H1 (cell line): ENCODE results near the gene KLHDC8A. TPM values are rescaled to one million over a fixed set of nuclear protein-coding genes. Genes with fewer than 3 reads are reported as not detected.
A peak's percentile ranks its signal among the peaks of the same experiment; 100 is the strongest.

Experiments used
- CTCF ChIA-PET: fragments of 300-600 bp; sonication (Branson Sonifier 250); formaldehyde crosslinking; loops from one replicate; lab custom pipeline; 2021; ENCODE audit not compliant: partially characterized antibody; lab: Charles Lee
- POLR2A ChIA-PET: fragments of 300-600 bp; sonication (Branson Sonifier 250); formaldehyde crosslinking; loops from one replicate; lab custom pipeline; 2021; ENCODE audit warnings: inconsistent platforms; ENCODE audit not compliant: partially characterized antibody; lab: Charles Lee
- DNase-seq, 2 experiments: peaks; one replicate each; pipeline versions ENCODE4 v3.0.0 to v3.0.0-alpha.2; 2010 to 2022; ENCODE audit warnings: low spot score in 2 of 2, low read depth in 1 of 2, mixed read lengths in 1 of 2
- FAIRE-seq: peaks from 2 replicates; lab custom pipeline; 2011; peaks lifted over from hg19 to GRCh38; lab: Jason Lieb, UNC
- H2AFZ ChIP-seq: 2 replicates; pipeline ENCODE4 v1.8.1; 2012; ENCODE audit warnings: low read length, inconsistent platforms
- H2AK5ac ChIP-seq: 2 replicates; pipeline ENCODE4 v1.6.1; 2013; ENCODE audit warnings: low read depth, low read length
- H2BK120ac ChIP-seq: replicated peaks from 2 replicates; pipeline ENCODE3; 2013; ENCODE audit warnings: low read depth, low read length, inconsistent platforms
- H2BK12ac ChIP-seq: 2 replicates; pipeline ENCODE4 v1.6.1; 2013; ENCODE audit warnings: low read depth, low read length
- H2BK15ac ChIP-seq: 2 replicates; pipeline ENCODE4 v1.6.1; 2013; ENCODE audit warnings: low read length
- H2BK20ac ChIP-seq: 2 replicates; pipeline ENCODE4 v1.6.1; 2013; ENCODE audit warnings: low read length
- H2BK5ac ChIP-seq: 2 replicates; pipeline ENCODE4 v1.6.1; 2013; ENCODE audit warnings: low read depth, low read length
- H3K14ac ChIP-seq: 2 replicates; pipeline ENCODE4 v1.6.1; 2013; ENCODE audit warnings: inconsistent platforms; ENCODE audit not compliant: insufficient read length
- H3K18ac ChIP-seq: 2 replicates; pipeline ENCODE4 v1.6.1; 2013; ENCODE audit warnings: low read length; ENCODE audit errors: extremely low read depth
- H3K23ac ChIP-seq: 2 replicates; pipeline ENCODE4 v1.6.1; 2013; ENCODE audit warnings: inconsistent platforms; ENCODE audit not compliant: insufficient read length
- H3K23me2 ChIP-seq: 2 replicates; pipeline ENCODE4 v1.6.1; 2013; ENCODE audit warnings: low read depth, low read length
- H3K27ac ChIP-seq: 2 replicates; pipeline ENCODE4 v1.6.1; 2011; ENCODE audit warnings: low read depth, low read length, inconsistent platforms
- H3K27me3 ChIP-seq, 4 experiments: replicated peaks in 1 of 4; 1 replicate in 1 of 4; 2 replicates in 3 of 4; pipeline versions ENCODE4 v1.6.1 to v1.8.1; 2011 to 2013; ENCODE audit warnings: low read length in 3 of 4, mild to moderate bottlenecking in 3 of 4, inconsistent platforms in 2 of 4, mixed read lengths in 2 of 4, moderate library complexity in 1 of 4; ENCODE audit not compliant: control insufficient read depth in 3 of 4, insufficient read depth in 3 of 4; ENCODE audit errors: extremely low read depth in 1 of 4
- H3K36me3 ChIP-seq, 4 experiments: 2 replicates each; pipeline versions ENCODE4 v1.6.1 to v1.8.1; 2011 to 2013; ENCODE audit warnings: mild to moderate bottlenecking in 4 of 4, low read length in 3 of 4, moderate library complexity in 2 of 4, control low read depth in 1 of 4, inconsistent platforms in 1 of 4; ENCODE audit not compliant: insufficient read depth in 4 of 4, control insufficient read depth in 2 of 4
- H3K4ac ChIP-seq: replicated peaks from 2 replicates; pipeline ENCODE3; 2013; ENCODE audit warnings: low read length, low read depth, mixed read lengths, inconsistent platforms; ENCODE audit not compliant: insufficient read length
- H3K4me1 ChIP-seq, 4 experiments: replicated peaks in 1 of 4; 1 replicate in 1 of 4; 2 replicates in 3 of 4; pipeline versions ENCODE4 v1.6.1 to v1.8.1; 2011 to 2013; ENCODE audit warnings: low read length in 3 of 4, inconsistent platforms in 2 of 4, mixed read lengths in 1 of 4; ENCODE audit not compliant: insufficient read depth in 4 of 4, control insufficient read depth in 3 of 4
- H3K4me2 ChIP-seq, 2 experiments: 2 replicates each; pipeline versions ENCODE4 v1.6.1 to v1.8.1; 2011 to 2013; ENCODE audit warnings: low read depth in 2 of 2, low read length in 2 of 2, control low read depth in 1 of 2, inconsistent platforms in 1 of 2, mild to moderate bottlenecking in 1 of 2; ENCODE audit not compliant: insufficient read depth in 1 of 2
- H3K4me3 ChIP-seq, 4 experiments: fragments of 200-600, 300-600 bp in 1 of 4; sonication (generic), shearing (Covaris generic), sonication (Bioruptor Twin) in 1 of 4; 2 replicates each; pipeline versions ENCODE4 v1.5.1 to v1.8.1; 2011 to 2016; ENCODE audit warnings: low read length in 4 of 4, low read depth in 3 of 4, control low read depth in 2 of 4, inconsistent platforms in 2 of 4, mild to moderate bottlenecking in 2 of 4, mixed read lengths in 1 of 4, moderate library complexity in 1 of 4; ENCODE audit not compliant: insufficient read depth in 2 of 4; ENCODE audit errors: extremely low read depth in 1 of 4
- H3K56ac ChIP-seq: replicated peaks from 2 replicates; pipeline ENCODE3; 2013; ENCODE audit warnings: low read depth, mild to moderate bottlenecking, mixed read lengths, low read length, inconsistent platforms; ENCODE audit not compliant: insufficient read length
- H3K79me1 ChIP-seq: 2 replicates; pipeline ENCODE4 v1.6.1; 2013; ENCODE audit warnings: low read depth, low read length, control low read depth
- H3K79me2 ChIP-seq, 2 experiments: 2 replicates each; pipeline versions ENCODE4 v1.6.1 to v1.8.1; 2012 to 2013; ENCODE audit warnings: low read length in 2 of 2, mild to moderate bottlenecking in 2 of 2, inconsistent platforms in 1 of 2; ENCODE audit not compliant: insufficient read depth in 2 of 2, control insufficient read depth in 1 of 2
- H3K9ac ChIP-seq, 4 experiments: replicated peaks in 1 of 4; 1 replicate in 1 of 4; 2 replicates in 3 of 4; pipeline versions ENCODE4 v1.6.1 to v1.8.1; 2011 to 2013; ENCODE audit warnings: low read depth in 3 of 4, low read length in 3 of 4, control low read depth in 2 of 4, mild to moderate bottlenecking in 2 of 4, moderate library complexity in 2 of 4, inconsistent platforms in 1 of 4; ENCODE audit errors: extremely low read depth in 1 of 4
- H3K9me3 ChIP-seq, 2 experiments: 2 replicates each; pipeline versions ENCODE4 v1.6.1 to v1.8.1; 2012 to 2013; ENCODE audit warnings: mild to moderate bottlenecking in 2 of 2, moderate library complexity in 2 of 2, control low read depth in 1 of 2, inconsistent platforms in 1 of 2, low read depth in 1 of 2, low read length in 1 of 2, mixed read lengths in 1 of 2; ENCODE audit not compliant: insufficient read depth in 2 of 2
- H4K20me1 ChIP-seq, 2 experiments: replicated peaks in 1 of 2; 2 replicates each; pipeline versions ENCODE3 to v1.8.1; 2011 to 2013; ENCODE audit warnings: inconsistent platforms in 2 of 2, low read length in 2 of 2, mild to moderate bottlenecking in 1 of 2; ENCODE audit not compliant: insufficient read depth in 2 of 2, control insufficient read depth in 1 of 2
- H4K5ac ChIP-seq: 2 replicates; pipeline ENCODE4 v1.6.1; 2013; ENCODE audit warnings: low read length, low read depth, mixed read lengths, inconsistent platforms; ENCODE audit not compliant: insufficient read length
- H4K8ac ChIP-seq: 2 replicates; pipeline ENCODE4 v1.8.0; 2013; ENCODE audit warnings: mild to moderate bottlenecking, moderate library complexity, low read length, inconsistent platforms; ENCODE audit not compliant: insufficient read depth; ENCODE audit errors: extremely low read depth
- H4K91ac ChIP-seq: replicated peaks from 2 replicates; pipeline ENCODE3; 2013; ENCODE audit warnings: low read length, mixed read lengths, inconsistent platforms; ENCODE audit not compliant: insufficient read length
- RNF2 ChIP-seq: fragments of 200-900, 300-1000 bp; sonication (generic); IDR thresholded peaks from 2 replicates; pipeline ENCODE4 v1.7.1; 2016; ENCODE audit warnings: borderline replicate concordance, low read depth, mild to moderate bottlenecking, antibody characterized with exemption, low read length; ENCODE audit not compliant: poor library complexity, severe bottlenecking; ENCODE audit errors: missing control alignments
- WGBS, 2 experiments: shearing (Covaris generic) in 1 of 2; methylation state at CpG; one replicate each; pipeline versions ENCODE4 v1.1.6 to v1.1.7; 2013 to 2015; ENCODE audit warnings: low lambda C conversion rate in 2 of 2, mixed read lengths in 2 of 2, inconsistent platforms in 1 of 2, low coverage in 1 of 2, missing lambda C conversion rate in 1 of 2; ENCODE audit not compliant: insufficient replicate concordance in 2 of 2, insufficient coverage in 1 of 2, insufficient read length in 1 of 2; ENCODE audit errors: extremely low coverage in 1 of 2, missing lambda C conversion rate in 1 of 2; 5-methylcytosine and 5-hydroxymethylcytosine counted together
- polyA plus RNA-seq, 7 experiments: library from polyadenylated mRNA; depleted of rRNA in 3 of 7; stranded (reverse) in 5 of 7; unstranded in 2 of 7; fragments of >200 nt in 5 of 7; fragments of 200-250 nt in 2 of 7; gene quantifications; 1 replicate in 5 of 7; 2 replicates in 1 of 7; 4 replicates in 1 of 7; pipeline versions ENCODE4 v1.2.1 to v1.2.3, GENCODE V29; 2011 to 2013; ENCODE audit warnings: missing spikeins in 2 of 7, mixed read lengths in 2 of 7
- total RNA-seq: library from RNA; stranded (reverse); fragmentation: NEBNext Ultra II Directional; extraction: Animal tissue kit (Norgen Biotek cat#: 25700); gene quantifications from 2 replicates; pipeline ENCODE4 v1.2.1, GENCODE V29; 2021

The KLHDC8A gene
- total and polyA plus RNA-seq, 2 of the 8 experiments (the other 6 are each of a cell fraction or from before 2014, with no cell fraction given): 1.9 to 3.4 TPM

DNA sequence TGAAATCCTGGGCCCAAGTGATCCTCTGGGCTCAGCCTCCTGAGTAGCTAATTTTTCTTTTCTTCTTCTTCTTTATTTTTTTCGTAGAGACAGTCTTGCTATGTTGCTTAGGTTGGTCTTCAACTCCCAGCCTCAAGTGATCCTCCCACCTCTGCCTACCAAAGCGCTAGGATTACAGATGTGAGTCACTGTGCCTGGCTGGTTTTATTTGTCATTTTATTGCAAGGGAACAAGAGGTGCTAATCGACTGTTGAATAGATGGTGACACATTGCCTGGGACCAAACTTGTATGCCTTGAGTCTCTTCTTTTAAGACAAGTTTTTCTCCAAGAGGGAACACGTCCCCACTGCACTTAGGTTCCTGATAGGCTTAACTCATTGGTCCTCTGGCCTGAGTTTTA lies 20.0 kb upstream of the KLHDC8A start:
- 87% methylated on average over 4 of the region's 4 CpGs; no CpG with 5 or more reads in 1 of the 2 experiments for WGBS, 2 experiments
- Histone ChIP-seq H2BK20ac (no peak overlapping the region), H3K4me1 (peaks cover 9 to 24% (median 19%) of the 10 kb centered on the region in 4 experiments; a peak in 5 of 7 replicates), H4K91ac (no peak overlapping the region), H3K4me3 (no peak overlapping the region), H4K20me1 (no peaks in the 10 kb centered on the region), H2BK120ac (no peak overlapping the region), H2BK5ac (no peak overlapping the region), H3K14ac (no peak overlapping the region), H3K79me2 (no peaks in the 10 kb centered on the region), H2AFZ (no peak overlapping the region), H3K56ac (no peak overlapping the region), H3K27me3 (no peaks in the 10 kb centered on the region), H3K4ac (no peak overlapping the region), H2BK15ac (no peak overlapping the region), H3K23ac (no peak overlapping the region), H4K8ac (no peak overlapping the region), H3K18ac (no peak overlapping the region), H4K5ac (no peak overlapping the region), H2AK5ac (no peak overlapping the region), H3K9ac (no peak overlapping the region), H2BK12ac (no peak overlapping the region), H3K27ac (no peak overlapping the region), H3K79me1 (no peaks in the 10 kb centered on the region), H3K9me3 (no peaks in the 10 kb centered on the region), H3K4me2 (no peak overlapping the region), H3K36me3 (no peaks in the 10 kb centered on the region), H3K23me2 (no peaks in the 10 kb centered on the region)
- POLR2A ChIA-PET: interaction anchor here (1.0 to 1.4 kb wide), 4 partner anchors 11 to 76 kb away, joined by 4 to 5 read pairs (median 4); no protein-coding TSS in a partner anchor
- peak in 1 of 2 experiments; percentile 41 for DNase-seq
- no peak for TF ChIP-seq RNF2
- FAIRE-seq: no peak
- CTCF ChIA-PET: interaction anchor here (0.6 to 14.6 kb wide), 17 partner anchors 8 to 313 kb away, joined by 3 to 207 read pairs (median 4); partner anchors contain the start of genes KLHDC8A and LEMD1
